OCI-LY3 (cell line): ENCODE data around the gene TBC1D4.

Source experiments
- H2AFZ ChIP-seq: fragments of 200-600, 300-600 bp; shearing (Covaris generic); 2 replicates; pipeline ENCODE4 v1.6.0; 2014; ENCODE audit warnings: antibody characterized with exemption, low read depth, low read length
- H3K27ac ChIP-seq: fragments of 200-600, 300-600 bp; sonication (generic); 2 replicates; pipeline ENCODE4 v1.5.1; 2014; ENCODE audit warnings: mild to moderate bottlenecking, low read length, moderate library complexity, mixed read lengths
- H3K27me3 ChIP-seq: fragments of 200-600, 300-600 bp; sonication (generic); 2 replicates; pipeline ENCODE4 v1.6.1; 2014; ENCODE audit warnings: low read depth, low read length, mixed read lengths
- H3K36me3 ChIP-seq: fragments of 200-600, 300-600 bp; sonication (generic); replicated peaks from 2 replicates; pipeline ENCODE3; 2014; ENCODE audit warnings: low read depth, low read length, mixed read lengths
- H3K4me1 ChIP-seq: fragments of 300-600, 200-600 bp; sonication (generic); 2 replicates; pipeline ENCODE4 v1.6.1; 2014; ENCODE audit warnings: low read length, mixed read lengths
- H3K4me2 ChIP-seq: fragments of 200-600, 300-600 bp; sonication (generic); 2 replicates; pipeline ENCODE4 v1.6.1; 2014; ENCODE audit warnings: low read length, mixed read lengths
- H3K4me3 ChIP-seq: fragments of 300-600, 200-600 bp; sonication (generic); 2 replicates; pipeline ENCODE4 v1.5.1; 2014; ENCODE audit warnings: antibody characterized with exemption, mild to moderate bottlenecking, low read length, moderate library complexity
- H3K79me2 ChIP-seq: fragments of 300-600, 200-600 bp; shearing (Covaris generic); 2 replicates; pipeline ENCODE4 v1.6.1; 2014; ENCODE audit warnings: mild to moderate bottlenecking, low read length, mixed read lengths
- H3K9ac ChIP-seq: fragments of 300-600, 200-600 bp; shearing (Covaris generic); 2 replicates; pipeline ENCODE4 v1.6.0; 2014; ENCODE audit warnings: mild to moderate bottlenecking, low read length, moderate library complexity
- H3K9me3 ChIP-seq: fragments of 200-600, 300-600 bp; shearing (Covaris generic); 2 replicates; pipeline ENCODE4 v1.6.1; 2014; ENCODE audit warnings: low read length, mixed read lengths; ENCODE audit not compliant: insufficient read depth
- H4K20me1 ChIP-seq: fragments of 200-600, 300-600 bp; sonication (generic); 2 replicates; pipeline ENCODE4 v1.6.1; 2016; ENCODE audit warnings: low read length, mixed read lengths; ENCODE audit not compliant: insufficient read depth
- CTCF ChIP-seq: fragments of 200-600, 300-600 bp; sonication (generic); IDR thresholded peaks from 2 replicates; pipeline ENCODE4 v1.5.1; 2014; ENCODE audit warnings: antibody characterized with exemption, low read length, low read depth
- EZH2phosphoT487 ChIP-seq: fragments of 200-600 bp; shearing (Covaris generic); IDR thresholded peaks from 2 replicates; pipeline ENCODE4 v1.6.1; 2018; ENCODE audit warnings: antibody characterized with exemption, mixed run types, low read depth

Gene TBC1D4

GRCh38 chr13:75303263-75303662, 178.7 kb downstream of the TBC1D4 start:
- Histone ChIP-seq H3K4me3 (no peak overlapping the region), H3K4me2 (no peak overlapping the region), H3K4me1 (peaks cover 68% of the 10 kb centered on the region), H3K9ac (no peak overlapping the region), H3K27me3 (no peaks in the 10 kb centered on the region), H3K9me3 (no peaks in the 10 kb centered on the region), H3K27ac (no peak overlapping the region), H2AFZ (no peak overlapping the region), H3K79me2 (peaks cover 24% of the 10 kb centered on the region), H4K20me1 (no peaks in the 10 kb centered on the region), H3K36me3 (peaks cover 43% of the 10 kb centered on the region)
- TF ChIP-seq EZH2phosphoT487 (no peak), CTCF (no peak)

DNA sequence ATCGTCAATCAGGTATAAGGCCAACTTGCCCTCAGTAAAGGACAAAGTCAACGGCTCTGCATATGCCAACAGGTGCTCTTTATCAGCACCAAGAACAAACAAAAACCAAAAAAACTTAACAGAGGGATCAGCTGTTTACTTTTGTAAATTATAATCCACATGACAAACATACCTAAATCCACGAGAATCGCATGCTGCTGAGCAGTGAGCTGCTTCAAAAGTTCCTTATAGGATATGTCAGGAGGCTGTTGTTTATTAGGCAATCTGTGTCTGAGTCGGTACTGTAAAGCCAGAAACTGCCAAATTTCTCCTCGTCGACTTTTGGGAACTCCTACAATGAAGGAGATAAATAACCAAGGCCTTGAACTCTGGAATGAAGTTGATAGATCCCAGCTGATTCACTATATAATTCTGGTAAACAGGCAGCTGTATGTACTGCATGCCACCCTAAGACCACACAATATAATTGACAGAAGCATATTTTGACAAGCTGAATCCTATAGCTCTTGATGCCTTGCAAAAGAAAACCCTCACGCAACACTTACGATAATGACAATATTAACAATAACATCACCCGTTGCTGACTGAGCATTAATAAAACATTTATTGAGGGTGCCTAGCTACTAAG, 179.8 kb downstream of the TBC1D4 start:
- H3K4me1 ChIP-seq = peaks cover 68% of the 10 kb centered on the region
- no peak overlapping the region for H3K9ac ChIP-seq
- no peak overlapping the region for H3K4me2 ChIP-seq
- H3K36me3 ChIP-seq = peaks cover 43% of the 10 kb centered on the region
- H4K20me1 ChIP-seq = no peaks in the 10 kb centered on the region
- no peak overlapping the region for H2AFZ ChIP-seq
- no peaks in the 10 kb centered on the region for H3K9me3 ChIP-seq
- peaks cover 19% of the 10 kb centered on the region for H3K79me2 ChIP-seq
- H3K27me3 ChIP-seq = no peaks in the 10 kb centered on the region
- no peak for TF ChIP-seq CTCF
- no peak for TF ChIP-seq EZH2phosphoT487
- H3K4me3 ChIP-seq = no peak overlapping the region
- H3K27ac ChIP-seq = no peak overlapping the region

GRCh38 chr13:75299913-75300862, 181.8 kb downstream of the TBC1D4 start:
- Histone ChIP-seq H3K4me2 (peak overlapping the region; percentile 77), H4K20me1 (no peaks in the 10 kb centered on the region), H3K9ac (peak overlapping the region; percentile 60), H3K4me3 (peak overlapping the region; percentile 57), H3K79me2 (peaks cover 8% of the 10 kb centered on the region; the same call in 1 of the 2 replicates), H3K4me1 (peaks cover 58% of the 10 kb centered on the region), H3K36me3 (peaks cover 39% of the 10 kb centered on the region), H3K27me3 (no peaks in the 10 kb centered on the region), H2AFZ (0 out of 2 replicates have a peak overlapping the region, but pooled peaks have one; percentile 44), H3K27ac (peak overlapping the region; percentile 91), H3K9me3 (no peaks in the 10 kb centered on the region)
- TF ChIP-seq CTCF (no peak), EZH2phosphoT487 (no peak)

DNA sequence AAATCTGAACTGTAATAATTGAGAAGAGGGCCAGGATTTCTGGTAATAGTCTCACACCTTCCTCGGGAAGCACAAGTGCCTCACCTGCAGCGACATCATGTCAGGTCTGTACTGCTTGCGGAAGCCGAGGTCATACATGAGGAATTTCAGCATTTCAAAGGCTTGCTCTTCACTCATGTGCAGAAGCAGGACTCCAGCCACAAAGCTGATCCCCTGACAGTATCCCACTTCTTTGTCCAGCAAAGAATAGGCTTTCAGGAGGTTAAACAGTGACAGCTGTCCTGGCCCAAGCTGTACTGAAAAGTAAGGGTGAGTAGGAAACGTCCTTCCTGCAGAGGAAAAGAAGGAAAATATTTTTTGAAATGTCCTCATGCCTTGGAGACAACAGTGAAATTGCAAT, 182.7 kb downstream of the TBC1D4 start:
- no peaks in the 10 kb centered on the region; the same call in 1 of the 2 replicates for H3K79me2 ChIP-seq
- peak overlapping the region; percentile 57 for H3K4me3 ChIP-seq
- TF ChIP-seq CTCF (no peak), EZH2phosphoT487 (no peak)
- H2AFZ ChIP-seq = no peak overlapping the region
- no peaks in the 10 kb centered on the region for H3K27me3 ChIP-seq
- H4K20me1 ChIP-seq = no peaks in the 10 kb centered on the region
- no peaks in the 10 kb centered on the region for H3K9me3 ChIP-seq
- H3K9ac ChIP-seq = peak overlapping the region; percentile 60
- peak overlapping the region; percentile 91 for H3K27ac ChIP-seq
- H3K36me3 ChIP-seq = peaks cover 34% of the 10 kb centered on the region
- H3K4me1 ChIP-seq = peaks cover 57% of the 10 kb centered on the region
- H3K4me2 ChIP-seq = peak overlapping the region; percentile 77
